Calu3 (cell line): ENCODE results near the gene NPR3. TPM values are rescaled to one million over a fixed set of nuclear protein-coding genes. Genes with fewer than 3 reads are reported as not detected.

Source experiments
- BruUV-seq: library from RNA; stranded (reverse); fragments of 400-500 nt; replicated peaks from 2 replicates; lab custom pipeline; 2021; lab: Mats Ljungman, UMichigan
- CTCF ChIA-PET: fragments of 300-600 bp; sonication (Branson Sonifier 250); formaldehyde crosslinking; loops from one replicate; lab custom pipeline; 2022; ENCODE audit warnings: antibody characterized with exemption; lab: Charles Lee
- DNase-seq: peaks from one replicate; pipeline ENCODE4 v3.0.0; 2022
- H3K27ac Mint-ChIP-seq: one replicate; pipeline ENCODE4 v1.8.0; 2022; ENCODE audit warnings: mixed read lengths; ENCODE audit not compliant: unreplicated experiment
- H3K27me3 Mint-ChIP-seq: one replicate; pipeline ENCODE4 v1.8.0; 2022; ENCODE audit warnings: mixed read lengths; ENCODE audit not compliant: unreplicated experiment
- H3K36me3 Mint-ChIP-seq: one replicate; pipeline ENCODE4 v1.8.0; 2022; ENCODE audit warnings: mild to moderate bottlenecking, moderate library complexity, mixed read lengths; ENCODE audit not compliant: insufficient read depth, unreplicated experiment
- H3K4me1 Mint-ChIP-seq: one replicate; pipeline ENCODE4 v1.8.0; 2022; ENCODE audit warnings: mild to moderate bottlenecking, low read depth, mixed read lengths; ENCODE audit not compliant: unreplicated experiment
- H3K4me3 Mint-ChIP-seq: one replicate; pipeline ENCODE4 v1.8.0; 2022; ENCODE audit warnings: mild to moderate bottlenecking, low read depth, moderate library complexity, mixed read lengths; ENCODE audit not compliant: unreplicated experiment
- H3K9me3 Mint-ChIP-seq: one replicate; pipeline ENCODE4 v1.8.0; 2022; ENCODE audit warnings: low read depth, mixed read lengths; ENCODE audit not compliant: unreplicated experiment
- CTCF ChIP-seq: fragments of 200-600 bp; IDR thresholded peaks from one replicate; pipeline ENCODE4 v1.8.0; 2022; ENCODE audit warnings: antibody characterized with exemption; ENCODE audit not compliant: unreplicated experiment
- intact Hi-C: fragments of 100-400 bp; cut with micrococcal nuclease; formaldehyde crosslinking; loops from one replicate; pipeline ENCODE4 v1.10.0; 2022; ENCODE audit not compliant: unreplicated experiment
- total RNA-seq: library from RNA; stranded (reverse); gene quantifications from 2 replicates; pipeline ENCODE4 v1.2.3, GENCODE V29; 2022

Gene NPR3
- total RNA-seq, 1 experiment from 2014 or later, result 0.19 TPM

- H3K4me3 Mint-ChIP-seq, result no peak overlapping the region
- CTCF ChIA-PET, result no interaction called here
- peaks cover 38% of the 10 kb centered on the region for H3K27me3 Mint-ChIP-seq
- intact Hi-C loops, result no loop called here
- H3K4me1 Mint-ChIP-seq, result no peaks in the 10 kb centered on the region
- no peaks in the 10 kb centered on the region for H3K9me3 Mint-ChIP-seq
- no peak for DNase-seq
- TF ChIP-seq CTCF, result no peak
- no peak overlapping the region for H3K27ac Mint-ChIP-seq
- BruUV-seq, result no TSS peak
- no peaks in the 10 kb centered on the region for H3K36me3 Mint-ChIP-seq
These were observed 116.9 kb downstream of the NPR3 start for GRCh38 chr5:32827981-32828380.

- intact Hi-C loops, result no loop called here
- CTCF ChIA-PET, result interaction anchor here (0.5 kb wide), 1 partner anchor 130 kb away, joined by 3 read pairs; no protein-coding TSS in a partner anchor
- Mint-ChIP-seq H3K4me3 (no peak overlapping the region), H3K27ac (no peak overlapping the region), H3K27me3 (peaks cover 38% of the 10 kb centered on the region), H3K4me1 (no peaks in the 10 kb centered on the region), H3K9me3 (no peaks in the 10 kb centered on the region), H3K36me3 (no peaks in the 10 kb centered on the region)
- DNase-seq, result no peak
- no peak for TF ChIP-seq CTCF
- BruUV-seq, result no TSS peak
These were observed 117.4 kb downstream of the NPR3 start for GRCh38 chr5:32828492-32828891.

GRCh38 chr5:32831624-32832023, 120.5 kb downstream of the NPR3 start:
- TF ChIP-seq CTCF, result no peak
- H3K36me3 Mint-ChIP-seq, result no peaks in the 10 kb centered on the region
- no TSS peak for BruUV-seq
- no peak overlapping the region for H3K4me3 Mint-ChIP-seq
- peaks cover 38% of the 10 kb centered on the region for H3K27me3 Mint-ChIP-seq
- CTCF ChIA-PET, result interaction anchor here (0.6 kb wide), 1 partner anchor 31 kb away, joined by 4 read pairs; no protein-coding TSS in a partner anchor
- peaks cover 2% of the 10 kb centered on the region for H3K9me3 Mint-ChIP-seq
- H3K4me1 Mint-ChIP-seq, result no peaks in the 10 kb centered on the region
- no peak overlapping the region for H3K27ac Mint-ChIP-seq
- intact Hi-C loops, result no loop called here
- no peak for DNase-seq

GRCh38 chr5:32833127-32833526, 122.0 kb downstream of the NPR3 start:
- DNase-seq, result no peak
- H3K4me3 Mint-ChIP-seq, result no peak overlapping the region
- H3K4me1 Mint-ChIP-seq, result no peaks in the 10 kb centered on the region
- H3K36me3 Mint-ChIP-seq, result no peaks in the 10 kb centered on the region
- no TSS peak for BruUV-seq
- no peak overlapping the region for H3K27ac Mint-ChIP-seq
- CTCF ChIA-PET, result no interaction called here
- peaks cover 2% of the 10 kb centered on the region for H3K9me3 Mint-ChIP-seq
- intact Hi-C loops, result no loop called here
- no peak for TF ChIP-seq CTCF
- H3K27me3 Mint-ChIP-seq, result peaks cover 35% of the 10 kb centered on the region
